SKM-1 treated with dmso at 0.1 percent for 144 hours (cell line): ENCODE results near the gene EFCAB5.
"Not testable (repeated sequence)": the region's sequence is repeated elsewhere in the genome, so short reads cannot be mapped to it uniquely, and the experiment has no call there.

Source experiments
- DNase-seq: peaks from one replicate; lab custom pipeline; 2025; ENCODE audit not compliant: unreplicated experiment; lab: John Stamatoyannopoulos, UW

The EFCAB5 gene

GRCh38 chr17:29933379-29933778 is 8.1 kb upstream of the EFCAB5 start:
- no peak for DNase-seq

GRCh38 chr17:29935909-29936308 is 5.5 kb upstream of the EFCAB5 start:
- not testable (repeated sequence) for DNase-seq

- DNase-seq: no peak
These were observed 4.7 kb upstream of the EFCAB5 start for GRCh38 chr17:29936724-29937123.

GRCh38 chr17:29945281-29945680 is 3.8 kb downstream of the EFCAB5 start:
- no peak for DNase-seq

GRCh38 chr17:29948448-29949215 is 7.2 kb downstream of the EFCAB5 start:
- DNase-seq: peak; percentile 98

- peak; percentile 7 for DNase-seq
These were observed 8.3 kb downstream of the EFCAB5 start for GRCh38 chr17:29949696-29950095.

- DNase-seq: no peak
These were observed 13.0 kb downstream of the EFCAB5 start for GRCh38 chr17:29954405-29954804.

GRCh38 chr17:29956225-29956624 is 14.8 kb downstream of the EFCAB5 start:
- no peak for DNase-seq

- DNase-seq: not testable (repeated sequence)
These were observed 16.1 kb downstream of the EFCAB5 start for GRCh38 chr17:29957488-29957887.

GRCh38 chr17:29958947-29959657 is 17.7 kb downstream of the EFCAB5 start:
- no peak for DNase-seq

- DNase-seq: no peak
These were observed 18.4 kb downstream of the EFCAB5 start for GRCh38 chr17:29959658-29960337.

- DNase-seq: no peak
These were observed 21.2 kb downstream of the EFCAB5 start for GRCh38 chr17:29962656-29963055.

GRCh38 chr17:29968271-29968670 is 26.8 kb downstream of the EFCAB5 start:
- DNase-seq: no peak

- DNase-seq: no peak
These were observed 30.8 kb downstream of the EFCAB5 start for GRCh38 chr17:29972277-29972676.

- no peak for DNase-seq
These were observed 31.6 kb downstream of the EFCAB5 start for GRCh38 chr17:29973005-29973404.

GRCh38 chr17:29977836-29978235 is 36.4 kb downstream of the EFCAB5 start:
- DNase-seq: no peak

GRCh38 chr17:29980261-29980660 is 38.8 kb downstream of the EFCAB5 start:
- DNase-seq: no peak

- DNase-seq: no peak
These were observed 41.7 kb downstream of the EFCAB5 start for GRCh38 chr17:29982991-29983653.

- DNase-seq: no peak
These were observed 55.0 kb downstream of the EFCAB5 start for GRCh38 chr17:29996458-29996857.

- DNase-seq: no peak
These were observed 58.7 kb downstream of the EFCAB5 start for GRCh38 chr17:30000001-30000754.
